ENCODE results near the gene SPATA12. TPM values are rescaled to one million over a fixed set of nuclear protein-coding genes. Genes with fewer than 3 reads are reported as not detected.

Gene SPATA12
- total and polyA plus RNA-seq, 2 of the 8 experiments (the other 6 are each of a cell fraction or from before 2014, with no cell fraction given): 0.19 to 0.97 TPM

Other genes starting within 250 kb of the SPATA12 start
- gene IL17RD, start 104.7 kb downstream of the SPATA12 start, total RNA-seq (2021; fragmentation: NEBNext Ultra II Directional; extraction: Animal tissue kit (Norgen Biotek cat#: 25700)): 41.3 and 48.9 TPM in 2 replicates
- 10.9 and 15.4 TPM in 2 replicates for gene IL17RD, start 104.7 kb downstream of the SPATA12 start, polyA plus RNA-seq (2011; rRNA removed)
- 9.0 and 12.0 TPM in 2 replicates for gene HESX1, start 139.3 kb downstream of the SPATA12 start, total RNA-seq (2021; fragmentation: NEBNext Ultra II Directional; extraction: Animal tissue kit (Norgen Biotek cat#: 25700))
- 5.5 and 7.1 TPM in 2 replicates for gene HESX1, start 139.3 kb downstream of the SPATA12 start, polyA plus RNA-seq (2011; rRNA removed)
- gene APPL1, start 167.1 kb downstream of the SPATA12 start, total RNA-seq (2021; fragmentation: NEBNext Ultra II Directional; extraction: Animal tissue kit (Norgen Biotek cat#: 25700)): 30.7 and 34.4 TPM in 2 replicates
- gene APPL1, start 167.1 kb downstream of the SPATA12 start, polyA plus RNA-seq (2011; rRNA removed): 5.9 and 9.4 TPM in 2 replicates
- not detected in 2 replicates for gene ASB14, start 232.0 kb downstream of the SPATA12 start, total RNA-seq (2021; fragmentation: NEBNext Ultra II Directional; extraction: Animal tissue kit (Norgen Biotek cat#: 25700))
- gene ASB14, start 232.0 kb downstream of the SPATA12 start, polyA plus RNA-seq (2011; rRNA removed): not detected in 2 replicates